SU-DHL-6 (cell line): ENCODE data around the gene MRPL33.
"Not testable (repeated sequence)": the region's sequence is repeated elsewhere in the genome, so short reads cannot be mapped to it uniquely, and the experiment has no call there.

Experiments used
- H2AFZ ChIP-seq: fragments of 200-600 bp; sonication (generic); 2 replicates; pipeline ENCODE4 v1.6.1; 2014; ENCODE audit warnings: low read depth, mild to moderate bottlenecking, moderate library complexity, mixed read lengths, antibody characterized with exemption, low read length; ENCODE audit not compliant: severe bottlenecking
- H3F3A ChIP-seq: fragments of 200-600 bp; shearing (Covaris generic); 2 replicates; pipeline ENCODE4 v1.6.0; 2016; ENCODE audit warnings: antibody characterized with exemption, mild to moderate bottlenecking; ENCODE audit not compliant: insufficient read depth
- H3K27ac ChIP-seq: fragments of 200-600 bp; sonication (generic); 2 replicates; pipeline ENCODE4 v1.5.1; 2016; ENCODE audit warnings: low read depth, mild to moderate bottlenecking, low read length, moderate library complexity, mixed read lengths
- H3K27me3 ChIP-seq: fragments of 200-600 bp; sonication (generic), shearing (Covaris generic); 2 replicates; pipeline ENCODE4 v1.6.0; 2014; ENCODE audit warnings: mild to moderate bottlenecking, low read length
- H3K36me3 ChIP-seq: fragments of 200-600 bp; sonication (generic); 2 replicates; pipeline ENCODE4 v1.6.1; 2014; ENCODE audit warnings: mild to moderate bottlenecking, low read length, mixed read lengths
- H3K4me2 ChIP-seq: fragments of 300-600, 200-600 bp; shearing (Covaris generic), sonication (generic); 2 replicates; pipeline ENCODE4 v1.6.0; 2014; ENCODE audit warnings: low read length, low read depth, mild to moderate bottlenecking; ENCODE audit not compliant: poor library complexity, severe bottlenecking
- H3K4me3 ChIP-seq: fragments of 200-600 bp; sonication (generic); 2 replicates; pipeline ENCODE4 v1.5.1; 2014; ENCODE audit warnings: antibody characterized with exemption, low read length, mild to moderate bottlenecking, mixed read lengths; ENCODE audit not compliant: insufficient read depth, poor library complexity, severe bottlenecking
- H3K79me2 ChIP-seq: fragments of 200-600 bp; sonication (generic); 2 replicates; pipeline ENCODE4 v1.6.1; 2014; ENCODE audit warnings: mild to moderate bottlenecking, low read length, moderate library complexity; ENCODE audit not compliant: insufficient read depth
- H3K9ac ChIP-seq: fragments of 200-600 bp; sonication (generic); 2 replicates; pipeline ENCODE4 v1.7.0; 2014; ENCODE audit warnings: mild to moderate bottlenecking, low read length
- H3K9me2 ChIP-seq: fragments of 200-600 bp; sonication (generic); replicated peaks from 2 replicates; pipeline ENCODE4 v1.6.1; 2014; ENCODE audit warnings: low read length; ENCODE audit not compliant: insufficient read depth
- H3K9me3 ChIP-seq: fragments of 200-600 bp; sonication (generic); 2 replicates; pipeline ENCODE4 v1.6.1; 2014; ENCODE audit warnings: low read length, mixed read lengths; ENCODE audit not compliant: insufficient read depth
- H4K20me1 ChIP-seq: fragments of 200-600 bp; sonication (generic); 2 replicates; pipeline ENCODE4 v1.6.1; 2014; ENCODE audit warnings: low read depth, mild to moderate bottlenecking, antibody characterized with exemption, low read length, moderate library complexity, mixed read lengths
- EZH2phosphoT487 ChIP-seq: fragments of 200-600 bp; sonication (generic), shearing (Covaris generic); conservative IDR thresholded peaks from 2 replicates; pipeline ENCODE4 v1.6.1; 2018; ENCODE audit warnings: mild to moderate bottlenecking, antibody characterized with exemption, low read length, moderate library complexity, mixed read lengths
- TF ChIP-seq, protein P1 (sequence below): fragments of 200-600 bp; sonication (generic); IDR thresholded peaks from one replicate; pipeline ENCODE4 v1.5.1; 2017; ENCODE audit warnings: antibody characterized with exemption, mild to moderate bottlenecking, low read length, moderate library complexity; ENCODE audit not compliant: insufficient read depth, poor library complexity, severe bottlenecking

The MRPL33 gene

DNA sequence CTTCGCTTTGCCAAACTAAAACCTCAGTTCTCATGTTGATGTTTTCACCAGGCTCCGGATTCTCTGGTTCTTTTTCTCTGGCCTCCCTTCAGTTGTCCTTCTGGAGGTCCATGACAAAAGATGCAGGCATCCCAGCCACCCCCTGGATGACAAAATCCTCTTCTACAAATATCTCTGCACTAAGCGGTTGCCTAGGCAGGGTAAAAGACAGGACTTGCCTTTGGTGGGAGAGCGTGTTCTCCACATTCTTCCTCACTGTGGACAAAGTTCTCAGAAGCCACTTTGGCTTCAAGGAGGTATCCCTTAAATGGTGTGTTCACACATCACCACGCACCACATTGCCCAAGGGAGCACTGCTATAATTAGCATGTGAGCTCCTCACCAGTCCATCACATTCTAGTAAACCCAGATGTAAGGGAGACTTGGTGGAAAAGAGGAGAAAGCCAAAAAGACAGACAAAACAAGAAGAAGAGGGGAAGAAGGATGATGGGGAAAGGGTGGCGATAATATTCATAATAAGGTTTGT, 23.6 kb upstream of the MRPL33 start:
- no peaks in the 10 kb centered on the region for H3K9me2 ChIP-seq
- H3K27me3 ChIP-seq, result no peaks in the 10 kb centered on the region
- no peak overlapping the region for H2AFZ ChIP-seq
- no peaks in the 10 kb centered on the region for H3K9me3 ChIP-seq
- H3F3A ChIP-seq, result no peaks in the 10 kb centered on the region
- H4K20me1 ChIP-seq, result no peaks in the 10 kb centered on the region
- no peaks in the 10 kb centered on the region for H3K79me2 ChIP-seq
- H3K36me3 ChIP-seq, result no peaks in the 10 kb centered on the region
- no peak for TF ChIP-seq EZH2phosphoT487
- TF ChIP-seq, protein P1, sequence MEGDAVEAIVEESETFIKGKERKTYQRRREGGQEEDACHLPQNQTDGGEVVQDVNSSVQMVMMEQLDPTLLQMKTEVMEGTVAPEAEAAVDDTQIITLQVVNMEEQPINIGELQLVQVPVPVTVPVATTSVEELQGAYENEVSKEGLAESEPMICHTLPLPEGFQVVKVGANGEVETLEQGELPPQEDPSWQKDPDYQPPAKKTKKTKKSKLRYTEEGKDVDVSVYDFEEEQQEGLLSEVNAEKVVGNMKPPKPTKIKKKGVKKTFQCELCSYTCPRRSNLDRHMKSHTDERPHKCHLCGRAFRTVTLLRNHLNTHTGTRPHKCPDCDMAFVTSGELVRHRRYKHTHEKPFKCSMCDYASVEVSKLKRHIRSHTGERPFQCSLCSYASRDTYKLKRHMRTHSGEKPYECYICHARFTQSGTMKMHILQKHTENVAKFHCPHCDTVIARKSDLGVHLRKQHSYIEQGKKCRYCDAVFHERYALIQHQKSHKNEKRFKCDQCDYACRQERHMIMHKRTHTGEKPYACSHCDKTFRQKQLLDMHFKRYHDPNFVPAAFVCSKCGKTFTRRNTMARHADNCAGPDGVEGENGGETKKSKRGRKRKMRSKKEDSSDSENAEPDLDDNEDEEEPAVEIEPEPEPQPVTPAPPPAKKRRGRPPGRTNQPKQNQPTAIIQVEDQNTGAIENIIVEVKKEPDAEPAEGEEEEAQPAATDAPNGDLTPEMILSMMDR, result no peak
- no peak overlapping the region for H3K27ac ChIP-seq
- H3K9ac ChIP-seq, result no peak overlapping the region
- no peak overlapping the region for H3K4me3 ChIP-seq
- no peak overlapping the region for H3K4me2 ChIP-seq

DNA sequence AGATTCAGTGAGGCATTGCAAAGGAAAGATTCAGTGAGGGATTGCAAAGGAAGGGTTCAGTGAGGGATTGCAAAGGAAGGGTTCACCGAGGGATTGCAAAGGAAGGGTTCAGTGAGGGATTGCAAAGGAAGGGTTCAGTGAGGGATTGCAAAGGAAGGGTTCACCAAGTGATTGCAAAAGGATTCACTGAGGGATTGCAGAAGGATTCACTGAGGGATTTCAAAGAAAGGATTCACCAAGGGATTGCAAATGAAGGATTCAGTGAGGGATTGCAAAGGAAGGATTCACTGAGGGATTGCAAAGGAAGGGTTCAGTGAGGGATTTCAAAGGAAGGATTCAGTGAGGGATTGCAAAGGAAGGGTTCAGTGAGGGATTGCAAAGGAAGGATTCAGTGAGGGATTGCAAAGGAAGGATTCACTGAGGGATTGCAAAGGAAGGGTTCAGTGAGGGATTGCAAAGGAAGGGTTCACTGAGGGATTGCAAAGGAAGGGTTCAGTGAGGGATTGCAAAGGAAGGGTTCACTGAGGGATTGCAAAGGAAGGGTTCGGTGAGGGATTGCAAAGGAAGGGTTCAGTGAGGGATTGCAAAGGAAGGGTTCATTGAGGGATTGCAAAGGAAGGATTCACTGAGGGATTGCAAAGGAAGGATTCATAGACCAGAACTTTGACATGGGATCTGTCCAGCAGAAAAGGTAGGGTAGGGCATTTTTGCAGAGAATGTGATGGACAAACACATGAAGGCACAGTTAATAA, 22.5 kb upstream of the MRPL33 start:
- H3K36me3 ChIP-seq, H3K9ac ChIP-seq, H3F3A ChIP-seq, H2AFZ ChIP-seq, H4K20me1 ChIP-seq, H3K27ac ChIP-seq, H3K27me3 ChIP-seq, H3K4me2 ChIP-seq, H3K9me2 ChIP-seq, H3K9me3 ChIP-seq, H3K4me3 ChIP-seq, H3K79me2 ChIP-seq: not testable (repeated sequence)

DNA sequence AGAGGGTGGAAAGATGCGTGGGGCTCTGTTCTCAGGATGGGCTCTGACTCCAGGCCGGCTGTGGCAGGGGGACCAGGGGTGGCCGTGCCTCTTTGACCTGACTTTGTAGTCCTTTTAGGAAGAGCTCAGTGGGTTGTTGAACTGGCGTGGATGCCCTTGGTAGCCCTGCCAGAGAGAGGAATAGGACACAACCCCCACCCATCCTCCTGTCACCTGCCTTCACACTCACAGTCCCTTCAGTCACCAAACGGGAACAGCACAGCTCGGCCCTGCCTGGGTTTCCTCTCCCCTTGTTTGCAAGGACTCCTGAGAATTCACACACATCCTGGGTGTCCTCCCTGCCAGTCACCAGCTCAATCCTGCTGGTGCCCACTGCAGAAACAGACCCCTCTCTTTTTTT, 20.1 kb upstream of the MRPL33 start:
- Histone ChIP-seq H2AFZ (no peak overlapping the region), H3K4me2 (no peak overlapping the region)
- TF ChIP-seq, protein P1, result no peak
- TF ChIP-seq EZH2phosphoT487, result no peak

DNA sequence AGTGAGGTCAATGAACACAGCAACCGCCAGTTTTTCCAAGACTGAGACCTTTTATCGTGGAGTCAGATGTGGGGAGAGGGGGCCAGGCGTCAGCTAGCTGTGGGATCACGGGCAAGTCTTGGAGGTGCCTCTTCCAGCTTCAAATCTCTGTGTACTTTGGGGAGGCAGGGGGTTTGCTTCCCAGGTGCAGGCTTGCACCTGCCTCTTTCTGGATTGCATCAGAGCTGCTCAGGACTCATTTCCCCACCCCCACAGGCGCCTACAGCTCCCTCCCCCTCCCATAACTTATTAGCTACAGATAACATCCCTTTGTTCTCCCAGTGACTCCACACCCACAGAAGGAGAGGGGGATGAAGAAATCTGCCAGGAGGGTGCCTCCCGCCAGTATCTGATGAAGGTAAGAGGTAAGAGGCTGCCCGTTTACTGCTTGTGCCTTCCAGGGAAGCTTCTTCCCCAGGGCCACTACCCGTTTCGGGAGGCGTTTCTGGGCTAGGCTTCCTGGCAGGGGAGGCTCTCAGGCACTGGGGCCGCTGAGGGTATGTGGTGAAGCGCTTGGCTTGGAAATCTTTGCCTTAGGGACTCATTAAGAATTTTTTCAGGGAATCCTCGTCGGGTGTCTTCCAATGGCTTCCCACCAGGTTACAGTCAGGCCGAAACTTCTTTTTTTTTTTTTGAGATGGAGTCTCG, 18.8 kb upstream of the MRPL33 start:
- Histone ChIP-seq H3K4me2 (peak overlapping the region; percentile 43), H3K27ac (no peak overlapping the region), H3K36me3 (no peaks in the 10 kb centered on the region), H4K20me1 (no peaks in the 10 kb centered on the region), H3K79me2 (no peaks in the 10 kb centered on the region), H3K9me2 (no peaks in the 10 kb centered on the region), H3F3A (no peaks in the 10 kb centered on the region), H3K27me3 (no peaks in the 10 kb centered on the region), H3K9ac (peak overlapping the region; percentile 26; the same call in 1 of the 2 replicates), H3K9me3 (no peaks in the 10 kb centered on the region), H3K4me3 (no peak overlapping the region), H2AFZ (peak overlapping the region; percentile 55)
- TF ChIP-seq, protein P1, result no peak
- no peak for TF ChIP-seq EZH2phosphoT487

More for the DNA sequence above, 20.1 kb upstream of the MRPL33 start:
- no peaks in the 10 kb centered on the region for H3K9me2 ChIP-seq
- no peaks in the 10 kb centered on the region for H3K79me2 ChIP-seq
- H3K4me3 ChIP-seq, result no peak overlapping the region
- H3K36me3 ChIP-seq, result no peaks in the 10 kb centered on the region
- H3K27ac ChIP-seq, result no peak overlapping the region
- no peaks in the 10 kb centered on the region for H3K27me3 ChIP-seq
- H3F3A ChIP-seq, result no peaks in the 10 kb centered on the region
- H3K9me3 ChIP-seq, result no peaks in the 10 kb centered on the region
- H3K9ac ChIP-seq, result no peak overlapping the region
- no peaks in the 10 kb centered on the region for H4K20me1 ChIP-seq
